GM19452 (cell line): ENCODE results near the gene DMWD.
A peak's percentile ranks its signal among the peaks of the same experiment; 100 is the strongest.

Experiments used
- ATAC-seq: cut with Tn5 transposase; IDR thresholded peaks from one replicate; pipeline ENCODE4 v1.9.1; 2021; ENCODE audit not compliant: unreplicated experiment

DMWD gene

DNA sequence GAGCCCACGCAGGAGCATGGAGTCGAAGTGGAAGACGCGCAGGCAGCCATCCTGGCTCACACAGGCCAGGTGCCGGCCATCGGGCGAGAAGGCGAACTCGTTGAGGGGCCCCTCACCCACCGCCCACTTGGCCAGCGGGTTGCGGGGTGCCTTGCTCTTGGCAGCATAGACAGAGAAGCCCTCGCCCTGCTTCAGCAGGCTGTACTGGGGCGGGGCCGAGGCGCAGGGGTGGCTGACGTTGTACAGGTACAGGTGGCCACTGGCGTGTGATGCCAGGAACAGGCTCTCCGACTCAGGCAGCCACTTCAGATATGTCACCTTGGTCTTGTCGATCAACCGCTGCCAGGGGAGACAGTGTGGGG, 6.1 kb downstream of the DMWD start:
- no peak for ATAC-seq

DNA sequence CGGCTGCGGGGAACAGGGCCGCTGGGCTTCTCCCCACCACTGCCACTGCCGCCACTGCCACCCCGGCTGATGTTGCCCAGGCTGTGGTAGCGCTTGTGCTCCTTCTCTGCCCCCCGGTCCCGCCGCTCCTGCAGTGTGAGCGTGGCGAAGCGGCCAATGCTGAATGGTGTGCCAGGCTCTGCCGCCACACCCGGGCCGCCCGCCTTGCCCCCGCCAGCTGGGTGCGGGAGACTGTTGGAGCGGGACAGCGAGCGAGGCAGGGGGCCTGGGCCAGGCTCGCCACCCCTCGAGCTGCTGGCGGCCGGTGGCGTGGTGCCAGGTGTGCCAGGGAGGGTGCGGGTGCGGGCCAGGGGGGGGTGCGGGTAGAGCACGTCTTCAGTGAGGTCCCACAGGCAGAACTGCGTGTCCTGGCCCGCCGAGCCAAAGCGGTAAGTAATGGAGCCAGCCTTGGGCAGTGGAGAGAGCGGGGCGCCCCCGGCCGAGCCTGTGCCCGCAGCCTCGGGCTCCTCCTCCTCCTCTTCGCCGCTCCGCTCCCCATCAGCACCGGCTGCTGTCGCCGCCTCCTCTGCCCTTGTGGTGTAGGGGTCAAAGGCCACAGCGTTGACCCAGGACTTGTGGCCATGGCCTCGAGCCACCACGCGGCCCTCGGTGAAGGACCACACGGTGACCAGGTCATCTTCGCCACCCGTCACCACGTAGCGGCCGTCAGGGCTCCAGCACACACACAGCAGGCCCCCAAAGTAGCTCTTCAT, 6.7 kb downstream of the DMWD start:
- no peak for ATAC-seq

DNA sequence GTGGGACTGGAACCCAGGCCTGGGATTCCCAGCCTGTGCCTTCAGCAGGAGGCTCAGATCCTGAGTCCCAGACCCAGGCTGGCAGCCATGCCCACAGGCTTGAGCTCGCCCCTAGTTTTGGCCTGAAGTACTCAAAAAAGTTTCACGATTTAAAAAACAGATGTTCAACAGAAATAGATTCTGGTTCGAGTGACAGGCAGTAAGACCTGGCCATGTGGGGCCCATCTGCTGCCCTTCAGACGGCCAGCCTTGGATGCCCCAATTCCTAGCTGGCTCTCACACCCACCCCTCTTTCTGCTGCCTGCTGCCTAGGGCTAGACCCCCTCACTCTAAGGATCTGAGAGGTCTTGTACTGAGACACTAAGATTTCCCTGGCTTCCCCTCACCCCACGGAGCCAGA, 7.5 kb downstream of the DMWD start:
- no peak for ATAC-seq

- no peak for ATAC-seq
These were observed 8.5 kb downstream of the DMWD start for GRCh38 chr19:45784096-45784495.

GRCh38 chr19:45782820-45783785, 9.5 kb downstream of the DMWD start:
- ATAC-seq: no peak

DNA sequence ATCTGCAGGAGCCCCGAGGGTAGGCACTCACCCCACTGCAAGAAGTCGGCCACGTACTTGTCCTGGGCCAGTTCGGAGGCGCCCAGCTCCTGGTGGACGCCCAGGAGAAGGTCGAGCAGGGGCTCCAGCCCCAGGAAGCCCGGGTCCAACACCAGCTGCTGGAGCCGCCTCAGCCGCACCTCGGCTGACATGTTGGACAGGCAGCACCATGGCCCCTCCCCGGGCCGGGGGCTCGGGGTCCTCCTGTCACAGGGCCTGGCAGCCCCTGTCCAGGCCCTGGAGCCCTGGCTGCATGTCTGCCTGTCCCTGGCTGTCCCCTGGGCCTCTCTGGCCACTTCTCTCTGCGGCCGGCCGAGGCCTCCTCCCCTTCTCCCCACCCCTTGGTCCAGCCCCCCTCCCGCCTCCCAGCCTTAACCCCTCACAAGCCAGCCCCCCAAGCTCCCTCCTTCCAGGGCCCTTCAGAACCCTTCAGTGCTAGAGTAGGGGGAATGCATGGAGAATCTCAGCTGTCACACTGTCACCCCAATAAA, 10.4 kb downstream of the DMWD start, which contains the start of gene DMPK:
DMPK (minus strand) TSS at position 329 of the 530 bp plus-strand sequence; CDS start at position 191, 138 bp downstream.
- ATAC-seq: no peak

DNA sequence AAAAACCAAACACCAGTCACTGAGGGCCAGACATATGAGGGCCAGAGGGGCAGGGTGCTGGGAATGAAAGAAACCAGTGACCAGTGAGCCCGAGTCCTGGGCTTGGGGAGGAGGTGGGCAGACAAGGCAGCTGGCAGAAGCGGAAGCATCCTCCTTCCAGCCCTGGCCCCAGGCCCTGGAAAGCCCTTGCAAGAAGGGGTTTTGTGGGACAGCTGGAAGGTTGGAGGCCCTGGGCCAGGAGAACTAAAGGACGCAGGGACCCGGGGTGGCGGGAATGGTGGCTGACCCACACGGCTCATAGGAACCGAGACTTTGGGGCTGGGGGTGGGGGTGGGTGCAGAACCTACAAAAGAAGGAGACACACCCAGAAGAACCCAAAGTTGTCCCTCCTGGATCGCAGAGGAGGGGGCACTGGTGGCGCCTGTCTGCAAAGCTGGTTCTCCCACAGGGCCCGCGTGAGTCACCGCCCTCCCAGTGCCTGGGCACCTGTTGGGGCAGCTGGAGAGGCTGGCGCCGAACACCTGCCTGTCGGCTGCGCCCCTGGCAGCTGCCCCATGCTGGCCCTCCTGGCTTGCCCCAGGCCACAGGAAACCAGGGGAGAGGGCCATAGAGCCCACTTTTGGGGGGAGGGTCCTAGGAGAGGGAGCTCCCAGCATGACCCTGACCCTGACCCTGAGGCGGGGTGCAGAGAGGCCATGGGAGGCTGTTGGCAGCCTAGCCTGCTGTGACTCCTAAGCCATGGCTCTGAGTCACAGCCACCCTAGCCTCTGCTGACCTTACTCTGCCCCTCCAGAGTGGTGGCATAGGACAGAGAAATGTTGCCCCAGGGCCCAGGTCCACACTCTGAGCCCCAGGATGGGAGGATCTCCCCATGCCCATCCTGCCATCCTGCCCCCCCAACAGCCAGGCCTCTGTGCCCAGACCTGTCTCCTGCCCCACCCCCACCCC, 11.2 kb downstream of the DMWD start:
- ATAC-seq: no peak

- no peak for ATAC-seq
These were observed 12.0 kb downstream of the DMWD start for GRCh38 chr19:45780448-45781213.

DNA sequence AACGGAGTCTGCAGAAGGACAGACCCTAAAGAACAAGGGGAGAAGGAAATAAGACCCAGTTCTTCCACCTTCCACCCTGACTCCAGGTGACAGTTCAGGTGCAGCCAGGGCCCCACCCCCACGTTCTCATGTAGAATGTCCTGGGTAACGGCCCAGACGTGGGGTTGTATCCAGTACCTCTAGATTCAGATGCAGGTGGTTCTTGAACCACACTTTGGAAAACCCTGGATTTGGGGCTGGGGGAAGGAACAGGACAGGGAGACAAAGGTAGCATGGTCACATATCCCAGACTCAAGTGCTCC, 12.5 kb downstream of the DMWD start:
- ATAC-seq: no peak

DNA sequence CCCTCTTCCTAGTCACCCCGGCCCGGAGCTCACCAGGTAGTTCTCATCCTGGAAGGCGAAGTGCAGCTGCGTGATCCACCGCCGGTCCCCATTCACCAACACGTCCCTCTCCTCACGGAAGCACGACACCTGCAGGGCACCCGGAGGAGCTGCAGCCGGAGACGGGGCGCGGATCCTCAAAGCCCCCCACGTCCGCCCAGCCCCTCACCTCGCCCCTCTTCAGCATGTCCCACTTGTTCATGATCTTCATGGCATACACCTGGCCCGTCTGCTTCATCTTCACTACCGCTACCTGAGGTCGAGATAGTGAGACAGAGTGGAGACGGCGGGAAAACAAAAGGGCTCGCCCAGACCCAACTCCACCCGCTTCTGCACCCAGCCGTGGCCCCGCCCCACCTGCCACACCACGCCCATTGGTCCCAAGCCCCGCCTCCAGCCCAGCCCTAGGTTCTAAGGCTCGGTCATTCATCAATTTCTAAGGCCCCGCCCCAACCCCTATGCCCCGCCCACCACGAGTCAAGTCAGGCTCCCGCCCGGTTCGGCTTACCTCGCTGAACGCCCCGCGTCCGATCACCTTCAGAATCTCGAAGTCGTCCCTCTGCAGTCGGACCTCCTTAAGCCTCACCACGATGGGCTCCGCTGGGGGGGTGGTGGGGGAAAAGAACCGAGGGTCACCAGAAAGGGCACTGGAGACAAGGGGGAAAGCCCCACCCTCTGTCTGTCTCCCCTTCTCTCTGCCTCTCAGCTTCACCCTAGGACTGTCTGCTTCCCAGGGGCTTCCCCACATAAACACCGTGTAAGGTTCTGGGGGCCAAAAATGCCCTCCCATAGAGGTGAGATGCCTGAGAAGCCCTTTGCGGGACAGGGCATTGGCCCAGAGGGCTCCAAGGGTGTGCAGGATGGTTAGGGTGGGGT, 13.2 kb downstream of the DMWD start:
- ATAC-seq: peak; percentile 85

DNA sequence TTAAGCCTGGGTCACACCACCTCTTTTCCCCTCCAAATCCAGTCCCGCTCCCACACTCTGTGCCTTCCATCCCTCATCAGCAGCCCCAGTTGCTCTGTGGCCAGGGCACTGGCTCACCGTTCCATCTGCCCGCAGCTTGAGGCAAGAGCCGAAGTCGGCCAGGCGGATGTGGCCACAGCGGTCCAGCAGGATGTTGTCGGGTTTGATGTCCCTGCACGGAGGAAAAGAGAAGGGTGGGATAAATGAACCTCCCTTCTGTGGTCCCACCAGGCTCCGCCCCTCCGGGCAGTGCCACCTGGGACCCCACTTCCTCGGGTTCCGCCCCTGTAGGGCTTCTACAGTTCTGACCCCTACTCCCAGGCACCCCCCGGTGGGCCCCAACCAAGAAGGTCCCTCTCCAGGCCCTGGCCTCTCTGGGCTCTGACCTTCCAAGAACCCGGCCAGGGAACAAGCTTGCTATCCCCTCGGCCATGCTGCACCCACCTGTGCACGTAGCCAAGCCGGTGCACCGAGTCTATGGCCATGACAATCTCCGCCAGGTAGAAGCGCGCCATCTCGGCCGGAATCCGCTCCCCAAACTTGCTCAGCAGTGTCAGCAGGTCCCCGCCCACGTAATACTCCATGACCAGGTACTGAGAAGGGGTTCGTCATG, 14.5 kb downstream of the DMWD start:
- ATAC-seq: no peak

DNA sequence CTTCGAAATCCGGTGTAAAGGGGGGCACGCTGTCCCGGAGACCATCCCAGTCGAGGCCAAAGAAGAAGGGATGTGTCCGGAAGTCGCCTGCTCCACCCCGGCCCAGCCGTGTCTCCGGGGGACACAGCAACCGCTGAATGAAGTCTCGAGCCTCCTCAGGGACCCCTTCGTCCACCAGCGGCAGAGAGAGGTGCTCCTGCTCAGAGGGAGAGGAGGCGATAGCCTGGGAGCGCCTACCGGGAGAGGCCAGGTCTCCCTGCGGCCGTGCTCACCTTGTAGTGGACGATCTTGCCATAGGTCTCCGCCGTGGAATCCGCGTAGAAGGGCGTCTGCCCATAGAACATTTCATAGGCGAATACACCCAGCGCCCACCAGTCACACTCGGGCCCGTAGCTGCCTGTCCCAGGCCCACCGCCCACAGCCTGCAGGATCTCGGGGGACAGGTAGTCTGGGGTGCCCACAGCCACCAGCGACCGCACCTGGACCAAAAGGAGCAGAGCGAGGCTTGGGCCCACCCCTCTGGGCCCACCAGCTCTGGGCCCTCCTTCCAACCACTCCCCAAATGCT, 15.2 kb downstream of the DMWD start:
- no peak for ATAC-seq

DNA sequence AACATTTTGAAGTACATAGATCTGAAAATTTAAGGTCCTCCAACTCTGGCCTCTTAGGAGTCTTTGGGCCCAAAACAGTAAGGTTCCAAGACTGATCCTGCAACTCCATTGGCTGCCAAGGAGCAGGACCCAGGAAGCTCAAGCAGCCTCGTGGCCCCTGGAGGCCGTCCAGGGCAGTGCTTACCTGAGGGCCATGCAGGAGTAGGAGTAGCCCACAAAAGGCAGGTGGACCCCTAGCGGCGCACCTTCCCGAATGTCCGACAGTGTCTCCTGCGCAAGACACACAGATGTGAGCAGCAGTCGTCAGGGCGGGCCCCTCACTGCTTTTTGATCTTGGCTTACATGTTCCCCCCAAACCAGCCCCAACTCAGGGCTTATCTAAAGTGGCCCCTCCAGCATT, 17.9 kb downstream of the DMWD start:
- ATAC-seq: no peak

- ATAC-seq: no peak
These were observed 19.3 kb downstream of the DMWD start for GRCh38 chr19:45773384-45773783.

GRCh38 chr19:45772912-45773311, 19.7 kb downstream of the DMWD start:
- ATAC-seq: no peak

- ATAC-seq: no peak
These were observed 20.4 kb downstream of the DMWD start for GRCh38 chr19:45772130-45772840.

GRCh38 chr19:45771311-45771933, 21.2 kb downstream of the DMWD start:
- no peak for ATAC-seq
